Right renal cortex interstitium (tissue), 3 donors: Measurements from ENCODE around the gene FBXO34. TPM values are rescaled to one million over a fixed set of nuclear protein-coding genes. Genes with fewer than 3 reads are reported as not detected.
A peak's percentile ranks its signal among the peaks of the same experiment; 100 is the strongest.

Source experiments
- DNase-seq, 3 donors: peaks; one replicate each; pipeline ENCODE4 v3.0.0-alpha.2; 2013; ENCODE audit warnings: low read depth in 3 of 3, low spot score in 2 of 3
- polyA plus RNA-seq, 3 donors: library from polyadenylated mRNA; unstranded; fragments of 120-200 nt; gene quantifications; one replicate each; pipeline ENCODE4 v1.2.1, GENCODE V29; 2013; ENCODE audit not compliant: insufficient read length in 3 of 3

Gene FBXO34, protein sequence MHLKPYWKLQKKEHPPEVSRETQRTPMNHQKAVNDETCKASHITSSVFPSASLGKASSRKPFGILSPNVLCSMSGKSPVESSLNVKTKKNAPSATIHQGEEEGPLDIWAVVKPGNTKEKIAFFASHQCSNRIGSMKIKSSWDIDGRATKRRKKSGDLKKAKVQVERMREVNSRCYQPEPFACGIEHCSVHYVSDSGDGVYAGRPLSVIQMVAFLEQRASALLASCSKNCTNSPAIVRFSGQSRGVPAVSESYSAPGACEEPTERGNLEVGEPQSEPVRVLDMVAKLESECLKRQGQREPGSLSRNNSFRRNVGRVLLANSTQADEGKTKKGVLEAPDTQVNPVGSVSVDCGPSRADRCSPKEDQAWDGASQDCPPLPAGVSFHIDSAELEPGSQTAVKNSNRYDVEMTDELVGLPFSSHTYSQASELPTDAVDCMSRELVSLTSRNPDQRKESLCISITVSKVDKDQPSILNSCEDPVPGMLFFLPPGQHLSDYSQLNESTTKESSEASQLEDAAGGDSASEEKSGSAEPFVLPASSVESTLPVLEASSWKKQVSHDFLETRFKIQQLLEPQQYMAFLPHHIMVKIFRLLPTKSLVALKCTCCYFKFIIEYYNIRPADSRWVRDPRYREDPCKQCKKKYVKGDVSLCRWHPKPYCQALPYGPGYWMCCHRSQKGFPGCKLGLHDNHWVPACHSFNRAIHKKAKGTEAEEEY
- 10 to 100 TPM; 39.9 to 42.3 (median 40.7) TPM for polyA plus RNA-seq

DNA sequence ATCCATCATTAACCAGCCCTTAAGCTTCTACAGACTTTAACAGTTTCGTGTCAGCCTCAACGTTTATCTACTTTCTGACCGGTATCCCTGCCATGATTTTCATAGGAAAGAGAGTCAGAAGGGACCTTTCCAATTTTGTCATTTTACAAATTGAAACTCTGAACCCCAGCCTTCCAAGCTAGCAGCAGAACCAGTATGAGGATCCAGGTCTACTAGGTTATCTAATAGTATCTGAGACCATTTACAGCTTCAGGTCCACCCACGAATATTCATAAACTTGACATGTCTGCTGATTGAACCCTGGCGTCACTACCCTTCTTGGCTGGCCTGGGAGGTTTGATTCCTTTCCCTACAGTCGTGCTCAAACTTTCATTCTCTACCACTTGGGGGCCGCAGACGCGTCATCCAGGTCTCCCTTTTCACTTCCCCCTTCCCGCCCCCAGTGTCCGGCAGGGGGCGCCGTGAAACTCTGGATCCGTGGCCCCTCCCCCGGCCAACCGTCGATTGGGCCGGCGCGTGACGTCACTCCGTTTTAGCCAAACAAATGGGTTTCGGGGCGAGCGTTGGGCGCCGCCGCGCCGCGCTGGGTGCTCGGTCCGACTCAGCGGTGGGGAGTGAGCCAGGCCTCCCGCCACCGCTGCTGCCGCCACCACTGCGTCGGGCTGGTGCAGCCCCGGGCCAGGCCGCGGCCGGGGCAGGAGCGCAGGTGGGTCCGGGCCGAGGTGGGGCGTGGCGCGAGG, at the start of gene FBXO34:
TSS of gene FBXO34 (plus strand) at position 590 of the 740 bp plus-strand sequence. CDS start 78,970 bp downstream, outside the sequence.
- DNase-seq = peak; percentile 95 to 96 (median 96)

DNA sequence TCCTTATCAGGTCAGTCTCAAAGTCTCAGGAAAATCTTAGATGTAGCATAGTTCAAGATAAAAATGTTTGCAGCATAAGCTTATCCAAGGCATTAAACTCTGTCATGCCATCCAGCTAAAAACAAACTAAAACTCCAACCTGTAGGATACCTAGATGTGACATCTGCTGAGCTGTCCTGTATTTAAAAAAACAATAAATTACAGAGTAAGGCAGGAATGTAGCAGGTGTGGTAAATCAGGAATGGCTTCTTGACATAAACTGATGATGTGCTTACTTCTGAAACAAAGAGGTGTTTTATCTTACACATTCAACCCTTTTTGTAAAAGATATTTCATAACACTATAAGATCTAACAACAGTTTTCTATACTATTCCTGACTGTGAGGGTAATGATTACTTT, 49.3 kb upstream of the FBXO34 start:
- no peak for DNase-seq

DNA sequence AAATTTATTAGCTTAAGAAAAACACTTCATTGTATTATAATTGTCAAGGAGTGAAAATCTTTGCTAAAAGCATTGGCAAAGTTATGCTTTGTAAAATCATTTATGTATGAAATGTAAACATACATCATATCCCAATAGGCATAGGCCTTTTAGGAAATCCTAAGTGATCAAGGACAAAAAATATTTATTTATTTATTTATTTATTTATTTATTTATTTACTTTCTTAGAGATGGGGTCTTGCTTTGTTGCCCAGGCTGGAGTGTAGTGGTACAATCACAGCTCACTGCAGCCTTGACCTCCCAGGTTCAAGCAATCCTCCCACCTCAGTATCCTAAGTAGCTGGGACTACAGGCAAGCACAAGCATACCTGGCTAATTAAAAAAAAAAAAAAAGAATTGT, 47.9 kb upstream of the FBXO34 start:
- DNase-seq = no peak

- DNase-seq = no peak
These were observed 43.0 kb upstream of the FBXO34 start for GRCh38 chr14:55228261-55228660.

- no peak for DNase-seq
These were observed 37.6 kb upstream of the FBXO34 start for GRCh38 chr14:55233591-55233990.

GRCh38 chr14:55238019-55238680, 33.1 kb upstream of the FBXO34 start:
- DNase-seq = no peak

GRCh38 chr14:55239320-55239719, 31.9 kb upstream of the FBXO34 start:
- no peak for DNase-seq

DNA sequence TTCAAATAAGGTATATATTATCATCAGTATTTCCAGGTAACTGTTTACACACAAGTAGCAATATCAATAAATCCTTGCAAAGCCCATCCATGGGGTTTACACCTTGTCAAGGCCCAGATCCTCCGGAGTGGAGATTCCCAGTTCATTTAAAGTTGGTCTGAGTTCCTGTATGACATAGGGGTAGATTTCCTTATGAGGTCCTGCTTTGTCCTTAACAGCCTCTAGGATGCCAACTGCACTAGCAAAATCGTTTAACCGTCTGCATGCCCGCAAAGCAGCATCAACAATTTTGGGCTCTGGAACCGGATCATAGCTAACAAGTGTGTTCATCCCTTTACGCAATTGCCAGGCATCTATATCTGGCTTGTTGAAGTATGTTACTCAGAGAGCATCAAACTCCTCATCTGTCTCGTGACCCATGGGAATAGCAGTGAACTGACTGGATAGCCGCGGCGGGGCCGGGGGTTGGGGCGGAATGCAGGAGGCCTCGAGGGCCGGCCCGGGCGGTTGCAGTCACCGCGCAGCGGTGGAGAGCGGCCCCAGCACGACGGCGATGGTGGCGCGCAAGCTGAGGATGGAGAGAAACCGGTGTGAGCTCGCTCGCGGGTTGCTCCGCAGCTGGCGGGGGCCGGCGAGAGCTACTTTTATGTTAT, 30.6 kb upstream of the FBXO34 start:
- no peak for DNase-seq

GRCh38 chr14:55241673-55242072, 29.5 kb upstream of the FBXO34 start:
- DNase-seq = no peak

DNA sequence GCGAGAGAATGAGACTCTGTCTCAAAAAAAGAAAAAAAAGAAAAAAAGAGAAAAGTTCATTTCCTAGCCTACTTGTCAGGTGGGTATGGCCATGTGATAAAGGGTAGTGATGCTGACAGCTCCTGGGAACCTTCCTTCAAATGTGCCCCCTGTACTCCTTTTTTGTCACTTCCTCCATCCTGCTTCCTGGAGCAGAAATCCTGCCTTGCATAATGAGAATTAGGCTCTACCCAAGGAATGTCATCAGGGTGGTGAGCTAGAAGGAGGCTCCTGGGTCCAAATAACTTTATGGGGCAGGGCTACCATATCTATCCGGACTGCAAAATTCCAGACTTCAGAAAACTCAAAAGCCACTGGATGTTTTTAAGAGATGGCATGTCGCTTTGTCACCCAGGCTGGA, 27.8 kb upstream of the FBXO34 start:
- DNase-seq = no peak

DNA sequence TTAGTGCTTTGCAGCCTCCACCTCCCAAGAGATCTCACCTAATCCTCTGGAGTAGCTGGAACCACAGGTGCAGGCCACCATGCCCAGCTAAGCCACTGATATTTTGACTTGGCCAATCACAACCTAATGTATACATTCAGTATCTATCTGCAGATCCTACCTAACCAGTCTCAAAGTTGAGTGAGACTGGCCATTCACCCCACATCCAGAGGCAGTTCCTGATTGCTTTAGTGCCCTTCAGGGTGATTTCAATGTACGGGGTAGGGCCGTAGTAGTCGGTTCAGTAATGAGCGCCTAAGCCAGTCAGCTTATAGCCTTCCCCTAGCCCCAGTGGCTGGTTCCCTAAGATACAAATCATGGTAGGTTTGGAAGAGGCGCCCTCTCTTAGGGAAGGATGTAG, 27.4 kb upstream of the FBXO34 start:
- DNase-seq = no peak

- DNase-seq = no peak
These were observed 25.5 kb upstream of the FBXO34 start for GRCh38 chr14:55245657-55246268.

DNA sequence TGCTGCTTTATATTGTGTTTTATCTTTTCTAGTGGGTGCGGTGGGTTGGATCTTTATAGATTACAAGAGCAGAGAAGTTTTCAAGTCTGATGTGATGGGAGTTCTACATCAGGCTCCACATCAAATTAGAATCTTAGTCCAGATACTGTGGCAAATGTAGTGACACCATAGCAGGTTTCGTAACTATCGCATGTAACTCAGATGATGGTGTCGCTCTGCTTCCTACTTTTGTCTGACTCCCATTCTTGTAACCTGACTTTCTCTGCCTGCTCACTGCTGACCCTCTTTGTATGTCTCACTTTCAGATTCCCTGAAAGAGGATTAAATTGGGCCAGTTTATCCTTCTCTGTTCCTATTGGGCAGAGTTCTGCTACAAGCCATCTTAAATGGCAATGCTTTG, 22.8 kb upstream of the FBXO34 start:
- DNase-seq = no peak

- no peak for DNase-seq
These were observed 21.8 kb upstream of the FBXO34 start for GRCh38 chr14:55249423-55249822.

GRCh38 chr14:55253276-55253675, 17.9 kb upstream of the FBXO34 start:
- DNase-seq = no peak

GRCh38 chr14:55254581-55254980, 16.6 kb upstream of the FBXO34 start:
- no peak for DNase-seq

DNA sequence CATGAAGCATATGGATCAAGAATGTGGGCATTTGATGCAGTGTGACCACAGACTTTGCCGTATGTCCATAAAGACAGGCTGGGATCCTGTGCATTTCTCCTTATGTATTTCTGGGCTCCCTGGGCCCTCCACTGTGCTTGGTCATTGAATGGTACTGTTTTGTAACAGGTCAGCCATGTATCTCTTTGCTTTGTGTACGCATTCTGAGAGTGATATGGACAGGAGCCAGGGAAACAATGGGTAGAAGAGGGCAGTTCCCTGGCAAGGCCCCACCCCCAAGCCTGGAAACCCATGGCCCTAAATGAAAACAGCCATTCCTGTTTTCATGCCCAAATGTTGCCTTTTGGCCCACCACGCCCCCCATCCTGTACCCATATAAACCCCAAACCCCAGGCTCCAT, 15.2 kb upstream of the FBXO34 start:
- DNase-seq = no peak

- DNase-seq = no peak
These were observed 14.6 kb upstream of the FBXO34 start for GRCh38 chr14:55256586-55256985.

DNA sequence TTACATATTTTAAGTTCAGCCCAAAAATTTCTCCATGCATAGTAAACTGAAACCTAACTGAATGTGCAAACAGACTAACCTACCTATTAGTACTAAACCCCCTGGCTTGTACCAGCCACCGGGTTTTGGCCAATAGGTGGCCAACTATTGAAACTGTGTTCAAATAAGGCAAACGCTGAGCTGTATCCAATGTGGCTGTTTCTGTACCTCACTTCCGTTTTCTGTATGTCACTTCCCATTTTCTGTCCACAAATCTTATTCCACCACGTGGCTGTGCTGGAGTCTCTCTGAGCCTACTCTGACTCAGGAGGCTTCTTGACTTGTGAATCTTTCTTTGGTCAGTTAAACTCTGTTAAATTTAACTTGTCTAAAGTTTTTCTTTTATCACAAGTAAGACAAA, 6.0 kb upstream of the FBXO34 start:
- no peak for DNase-seq

- no peak for DNase-seq
These were observed 3.4 kb upstream of the FBXO34 start for GRCh38 chr14:55267820-55268219.
